GM18526 (cell line): ENCODE measurements around the gene LPP.

Experiments used
- POLR2A ChIP-seq: IDR thresholded peaks from 3 replicates; pipeline ENCODE4 v1.6.1; 2011; ENCODE audit not compliant: insufficient read length; ENCODE audit errors: extremely low read depth

Gene LPP

GRCh38 chr3:188271226-188271914, 117.4 kb downstream of the LPP start:
- TF ChIP-seq POLR2A: no peak

- TF ChIP-seq POLR2A: no peak
These were observed 118.8 kb downstream of the LPP start for GRCh38 chr3:188272481-188273372.

DNA sequence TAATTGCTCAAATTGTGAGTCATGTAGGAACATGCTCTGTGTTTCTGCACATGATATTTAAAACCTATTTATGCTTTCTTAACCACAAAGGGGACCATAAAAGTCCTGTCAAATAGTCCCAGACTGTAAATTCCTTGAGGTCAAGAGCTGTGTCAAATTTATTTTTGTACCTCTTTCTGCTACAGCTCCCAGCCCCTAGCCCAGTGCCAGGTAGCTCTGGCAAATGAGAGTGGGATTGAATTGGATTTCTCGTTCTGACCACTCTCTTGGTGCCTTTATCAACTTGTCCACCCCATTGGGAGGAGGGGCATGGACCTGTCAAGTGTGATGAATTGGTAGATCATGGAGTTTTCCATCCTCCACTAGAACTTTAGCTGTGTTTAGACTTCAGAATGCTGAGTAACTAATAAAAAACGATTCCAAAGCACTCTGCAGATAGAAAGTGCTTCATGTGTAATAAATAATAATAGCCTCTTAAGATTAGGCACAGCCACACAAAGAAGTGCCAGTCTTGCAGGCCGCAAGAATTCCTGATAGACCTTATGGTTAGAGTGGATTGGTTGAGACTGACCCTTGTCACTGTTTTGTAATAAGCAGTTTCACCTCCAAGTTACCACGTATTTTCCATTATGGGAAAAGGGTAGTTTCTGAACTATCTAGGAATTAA, 120.4 kb downstream of the LPP start:
- no peak for TF ChIP-seq POLR2A

GRCh38 chr3:188276375-188276774, 122.4 kb downstream of the LPP start:
- TF ChIP-seq POLR2A: no peak

- TF ChIP-seq POLR2A: no peak
These were observed 124.9 kb downstream of the LPP start for GRCh38 chr3:188278717-188279324.

- no peak for TF ChIP-seq POLR2A
These were observed 125.8 kb downstream of the LPP start for GRCh38 chr3:188279502-188280335.

GRCh38 chr3:188280627-188281026, 126.7 kb downstream of the LPP start:
- TF ChIP-seq POLR2A: no peak

GRCh38 chr3:188282871-188283270, 128.9 kb downstream of the LPP start:
- TF ChIP-seq POLR2A: no peak

DNA sequence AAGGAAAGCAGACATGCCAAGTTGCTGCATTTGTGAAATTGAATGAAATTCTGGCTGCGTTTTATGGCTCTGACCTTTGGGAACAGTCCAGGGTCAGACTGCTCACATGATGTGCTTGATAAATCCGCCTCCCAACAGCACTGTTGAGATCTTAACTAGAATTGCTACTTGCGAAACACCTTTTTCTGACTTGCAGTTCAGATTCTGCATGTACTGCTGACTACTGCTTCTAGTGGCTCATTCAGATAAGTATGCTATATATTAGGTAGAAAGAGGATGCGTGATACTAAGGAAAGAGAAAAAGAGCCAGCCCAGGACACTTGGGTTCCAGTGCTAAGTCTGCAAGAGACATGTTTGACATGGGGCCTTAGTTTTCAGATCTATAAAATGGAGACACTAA, 129.4 kb downstream of the LPP start:
- no peak for TF ChIP-seq POLR2A

GRCh38 chr3:188284455-188285212, 130.7 kb downstream of the LPP start:
- no peak for TF ChIP-seq POLR2A

- TF ChIP-seq POLR2A: no peak
These were observed 132.1 kb downstream of the LPP start for GRCh38 chr3:188286087-188286513.

DNA sequence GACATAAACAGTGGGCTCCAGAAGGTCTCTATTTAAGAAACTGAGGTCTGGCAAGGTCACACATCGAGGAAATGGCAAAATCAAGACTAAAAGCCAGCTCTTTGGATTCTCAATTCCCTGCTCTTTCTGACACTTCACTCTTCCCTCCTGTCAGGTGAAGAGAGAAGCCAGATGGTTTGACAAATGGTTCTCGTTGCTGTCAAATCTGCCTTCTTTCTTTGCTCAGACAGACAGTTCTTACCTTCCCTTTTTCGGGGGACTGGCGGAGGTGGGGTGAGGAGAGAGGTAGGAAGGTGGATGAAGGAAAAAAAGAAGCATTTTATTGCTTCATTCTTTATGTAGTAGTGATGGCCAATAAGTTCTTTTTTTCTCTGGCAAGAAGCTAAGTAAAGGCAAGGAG, 133.4 kb downstream of the LPP start:
- no peak for TF ChIP-seq POLR2A

DNA sequence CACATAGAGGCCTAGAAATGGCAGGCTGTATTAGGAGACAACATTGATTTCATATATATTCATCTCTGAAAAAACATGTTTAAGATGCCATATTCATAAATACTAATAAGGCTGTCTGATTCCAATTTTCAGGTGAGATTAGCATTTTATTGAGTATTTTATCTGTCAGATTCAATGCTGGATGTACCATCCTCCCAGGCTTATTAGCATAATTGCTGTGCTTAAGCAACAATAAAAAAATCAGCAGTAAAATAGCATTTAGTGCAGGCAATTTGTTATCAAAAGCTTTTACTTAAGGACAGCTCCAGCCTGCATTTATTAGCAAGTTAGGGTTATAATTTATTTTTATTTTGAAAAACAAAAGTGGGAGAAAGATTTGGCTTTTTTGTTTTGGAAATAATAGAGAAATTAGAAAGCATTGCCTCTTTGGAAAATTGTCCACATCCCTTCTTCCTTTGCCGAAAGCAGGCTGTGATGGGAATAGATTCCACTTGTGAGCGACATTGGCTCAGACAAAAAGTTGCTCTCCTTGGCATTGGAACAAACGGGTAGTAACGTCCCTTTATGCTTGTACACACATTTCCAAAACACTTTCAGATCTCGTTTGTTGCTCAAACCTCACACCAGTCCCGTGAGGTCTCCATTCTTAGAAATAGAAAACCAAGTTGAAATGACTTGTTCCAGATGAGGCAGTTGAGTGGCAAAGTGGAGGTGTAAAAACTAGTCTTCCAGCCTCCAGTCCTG, 134.0 kb downstream of the LPP start:
- no peak for TF ChIP-seq POLR2A
